ENCODE data around the gene MAML2.
"Not testable (repeated sequence)": the region's sequence is repeated elsewhere in the genome, so short reads cannot be mapped to it uniquely, and the experiment has no call there.

Gene MAML2

DNA sequence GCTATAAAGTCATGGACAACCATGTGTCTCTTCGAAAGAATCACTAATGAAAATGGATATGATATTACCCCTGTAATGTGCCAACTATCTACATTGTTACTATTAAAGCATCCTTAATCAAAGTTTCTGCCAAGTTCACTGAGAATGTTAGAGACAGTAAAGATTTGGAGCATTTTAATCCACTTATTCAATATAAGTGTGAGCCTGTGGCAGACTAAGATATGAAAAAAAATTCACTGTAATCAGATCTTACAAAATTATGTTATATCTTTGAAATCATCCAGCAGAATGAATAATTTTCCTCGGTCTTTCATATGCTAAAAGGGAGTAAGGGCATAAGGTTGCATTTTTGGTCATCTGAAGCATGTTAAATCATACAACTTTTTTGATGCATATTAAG lies 49.9 kb downstream of the MAML2 start:
- no peak for DNase-seq (ENCODE audit: low read depth, low spot score)

DNA sequence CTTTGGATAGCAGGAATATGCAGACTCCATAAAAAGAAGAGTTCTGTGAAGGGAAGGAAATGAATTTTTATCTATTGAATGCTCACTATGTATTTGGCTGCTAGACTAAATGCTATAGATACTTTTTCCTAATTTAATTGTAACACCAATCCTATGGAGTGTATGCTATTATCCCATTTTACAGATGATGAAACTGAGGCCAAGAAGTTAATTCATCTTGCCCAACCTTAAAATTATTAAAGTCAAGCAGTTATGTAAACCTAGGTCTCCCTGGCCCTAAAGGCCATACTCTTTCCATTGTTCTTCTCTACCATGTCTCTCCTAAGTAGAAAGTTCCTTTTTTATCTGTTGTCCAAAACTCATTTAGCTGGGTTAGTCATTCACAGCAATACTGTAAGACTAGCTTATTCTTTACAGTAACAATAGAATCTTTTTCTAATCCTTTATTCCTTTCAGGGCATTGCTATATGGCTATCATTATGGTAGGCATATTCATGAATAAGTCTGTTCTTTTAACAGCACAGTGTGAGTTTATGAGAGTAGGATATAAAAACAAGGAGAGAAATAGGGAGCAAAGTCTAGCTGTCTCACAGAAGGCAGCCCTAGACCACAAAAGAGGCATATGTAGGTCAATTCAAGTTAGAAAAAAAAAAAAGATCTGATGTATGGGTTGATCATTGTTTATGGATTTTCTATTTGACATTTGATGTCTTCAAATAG lies 50.5 kb downstream of the MAML2 start:
- no peak for DNase-seq (ENCODE audit: low read depth, low spot score)

DNA sequence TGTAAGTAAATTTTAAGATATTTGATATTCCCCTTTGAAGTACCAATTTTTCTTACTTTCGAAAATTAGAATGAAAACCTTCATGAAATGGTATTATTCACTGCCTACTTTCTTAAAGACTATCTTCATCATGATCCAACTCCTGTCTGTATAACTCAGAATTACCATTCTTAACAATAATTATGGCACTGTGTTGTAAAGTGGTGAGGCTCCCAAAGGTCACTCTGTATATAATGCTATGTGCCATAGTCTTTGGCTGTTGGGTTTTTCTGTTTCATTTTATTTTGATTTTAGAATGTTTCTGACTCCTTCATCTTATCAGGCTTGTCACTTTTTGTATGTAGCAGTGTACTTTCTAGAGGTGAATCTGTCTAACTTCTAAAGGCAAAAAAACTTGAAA lies 52.4 kb downstream of the MAML2 start:
- no peak for DNase-seq (ENCODE audit: low read depth, low spot score)

DNA sequence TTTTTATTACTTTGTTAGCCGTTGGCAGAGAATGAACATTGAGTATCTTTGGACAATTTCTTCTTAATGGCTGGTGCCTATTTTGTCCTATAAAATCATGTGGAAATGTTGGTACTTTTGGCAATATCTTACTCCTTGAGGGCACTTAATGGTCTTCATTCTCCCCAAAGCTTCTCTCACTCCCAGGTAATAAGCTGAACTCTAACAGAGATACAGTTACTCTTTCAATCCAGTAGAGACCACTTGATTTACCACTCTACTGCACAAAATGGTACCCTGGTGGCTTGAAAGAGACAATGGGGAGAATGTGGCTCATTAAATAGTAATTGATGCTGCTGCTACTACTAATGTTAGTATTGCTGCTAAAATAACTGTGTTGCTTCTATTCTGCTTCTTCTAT lies 53.0 kb downstream of the MAML2 start:
- DNase-seq (ENCODE audit: low read depth, low spot score): no peak

DNA sequence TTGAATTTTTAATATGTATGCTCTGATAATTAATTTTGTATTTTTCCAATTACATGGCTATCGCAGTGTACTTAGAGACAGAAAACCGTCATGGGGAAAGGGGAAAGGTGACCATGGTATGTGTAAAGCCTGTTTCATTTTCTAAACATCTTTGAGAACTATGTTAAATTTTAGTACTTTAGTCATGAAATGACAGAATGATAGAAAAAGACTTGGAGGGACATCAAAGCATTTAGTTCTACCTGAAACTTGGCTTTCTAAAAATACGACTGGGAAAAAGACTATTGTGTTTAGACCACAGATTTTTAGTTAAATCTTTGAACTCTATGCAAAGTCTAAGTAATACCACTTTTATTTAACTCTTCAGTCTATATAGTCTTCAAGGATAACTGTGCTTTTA lies 54.1 kb downstream of the MAML2 start:
- no peak for DNase-seq (ENCODE audit: low read depth, low spot score)

DNA sequence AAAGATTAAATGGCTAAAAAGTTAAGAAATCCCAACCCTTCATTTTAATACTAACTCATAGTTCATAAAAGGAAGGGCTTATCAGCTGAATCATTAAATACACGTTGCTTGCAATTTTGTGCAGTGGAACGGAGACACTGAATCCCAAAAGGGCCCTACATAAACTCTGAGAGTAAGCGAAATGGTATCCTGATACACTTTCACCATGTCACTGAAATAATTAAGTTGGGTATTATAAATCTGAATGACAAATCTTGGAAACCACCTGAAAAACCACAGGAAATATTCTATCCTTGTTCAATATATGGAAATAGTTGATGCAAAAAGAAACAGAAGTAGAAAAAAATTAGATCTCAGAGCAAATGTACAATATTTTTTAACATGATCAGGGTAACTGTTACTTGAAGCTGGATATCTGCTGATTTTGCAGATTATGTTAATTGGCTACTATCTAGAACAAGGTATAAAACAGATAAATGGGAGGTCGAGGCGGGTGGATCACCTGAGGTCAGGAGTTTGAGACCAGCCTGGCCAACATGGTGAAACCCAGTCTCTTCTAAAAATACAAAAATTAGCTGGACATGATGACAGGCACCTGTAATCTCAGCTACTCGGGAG lies 55.1 kb downstream of the MAML2 start:
- no peak for DNase-seq (ENCODE audit: low read depth, low spot score)

DNA sequence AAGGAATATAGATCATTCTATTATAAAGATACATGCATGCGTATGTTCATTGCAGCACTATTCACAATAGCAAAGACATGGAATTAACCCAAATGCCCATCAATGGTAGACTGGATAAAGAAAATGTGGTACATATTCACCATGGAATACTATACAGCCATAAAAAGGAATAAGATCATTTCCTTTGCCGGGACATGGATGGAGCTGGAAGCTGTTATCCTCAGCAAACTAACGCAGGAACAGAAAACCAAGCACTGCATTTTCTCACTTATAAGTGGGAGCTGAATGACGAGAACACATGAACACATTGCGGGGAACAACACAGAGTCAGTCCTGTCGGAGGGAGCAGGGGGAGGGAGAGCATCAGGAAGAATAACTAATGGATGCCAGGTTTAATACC lies 57.0 kb downstream of the MAML2 start:
- DNase-seq (ENCODE audit: low read depth, low spot score): not testable (repeated sequence)

DNA sequence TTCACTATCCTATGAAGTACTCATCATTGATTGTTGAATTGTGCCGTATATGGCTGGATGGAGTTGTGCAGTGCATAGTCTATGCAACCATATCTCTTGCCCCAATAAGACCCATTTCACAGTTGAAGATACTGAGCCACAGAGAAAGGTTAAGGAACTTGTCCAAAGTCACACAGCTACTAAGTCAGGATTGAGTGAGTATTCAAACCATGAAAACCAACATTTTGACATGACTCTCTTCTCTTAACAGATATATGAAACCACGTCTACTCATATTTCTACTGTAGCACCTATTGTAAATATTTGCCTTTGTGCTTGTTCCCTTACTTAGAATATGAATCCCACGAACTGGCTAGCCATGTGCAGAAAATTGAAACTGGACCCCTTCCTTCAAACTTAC lies 58.1 kb downstream of the MAML2 start:
- no peak for DNase-seq (ENCODE audit: low read depth, low spot score)

DNA sequence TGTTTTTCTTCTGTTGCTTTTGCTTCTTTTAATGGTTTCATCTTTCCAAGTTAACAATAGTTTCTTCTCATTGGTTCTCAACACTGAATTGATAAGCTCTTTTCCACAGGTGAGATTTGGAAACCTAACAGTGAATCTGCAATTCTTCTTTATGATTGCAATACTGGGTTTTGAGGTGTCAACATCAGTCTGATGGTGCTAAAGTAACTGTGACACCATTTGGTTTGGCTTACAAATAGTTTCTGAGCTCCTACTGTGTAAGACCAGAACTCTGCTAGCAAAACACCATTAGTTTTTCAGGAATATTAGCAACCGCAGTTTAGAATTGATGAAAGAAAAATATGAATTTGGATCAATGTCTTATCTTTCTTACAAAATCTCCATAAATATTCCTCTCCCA lies 58.6 kb downstream of the MAML2 start:
- no peak for DNase-seq (ENCODE audit: low read depth, low spot score)

DNA sequence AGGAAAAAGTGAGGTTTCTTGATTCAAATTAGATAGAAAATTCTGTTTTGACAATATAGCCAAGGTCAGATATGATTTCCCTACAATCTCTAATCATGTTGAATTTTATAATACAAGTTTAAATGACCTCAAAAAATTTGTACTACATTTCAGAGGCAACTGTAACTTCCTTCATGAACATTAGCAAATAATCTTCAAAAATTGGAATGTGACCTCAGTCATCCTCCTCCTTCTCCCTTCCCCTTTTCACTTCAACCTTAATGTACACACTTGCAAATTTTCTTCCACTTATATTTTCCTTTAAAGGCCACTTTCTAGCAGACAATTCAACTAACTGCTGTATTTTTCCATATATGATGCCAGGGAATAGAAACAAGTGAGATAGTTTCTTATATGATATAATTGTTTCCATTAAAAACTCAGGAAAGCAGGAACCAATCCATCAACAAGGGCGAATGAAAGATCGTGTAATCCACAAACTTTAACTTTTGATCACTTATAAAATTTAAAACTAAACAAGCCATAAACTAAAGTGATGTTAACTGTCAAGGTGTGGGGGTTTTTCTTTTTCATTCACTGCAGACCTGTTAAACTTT lies 60.3 kb downstream of the MAML2 start:
- DNase-seq (ENCODE audit: low read depth, low spot score): no peak

DNA sequence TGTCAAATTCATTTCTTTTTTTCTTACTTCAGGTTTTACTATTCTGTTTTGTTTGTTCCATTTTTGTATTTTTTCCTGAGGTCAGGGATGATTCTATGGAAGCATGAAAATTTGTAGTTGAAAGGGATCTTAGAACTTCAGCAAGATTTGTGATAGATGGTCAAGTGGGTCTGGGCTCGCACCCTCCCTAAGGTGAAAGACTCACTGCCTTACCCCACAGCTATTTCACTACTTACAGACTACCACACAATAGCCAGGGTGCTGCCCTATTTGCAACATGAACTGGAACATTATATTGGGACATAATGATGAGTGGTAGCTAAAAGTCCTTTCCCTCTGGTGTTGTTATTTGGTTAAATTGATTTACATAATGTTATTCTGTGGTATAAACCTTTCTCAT lies 62.6 kb downstream of the MAML2 start:
- DNase-seq (ENCODE audit: low read depth, low spot score): no peak

DNA sequence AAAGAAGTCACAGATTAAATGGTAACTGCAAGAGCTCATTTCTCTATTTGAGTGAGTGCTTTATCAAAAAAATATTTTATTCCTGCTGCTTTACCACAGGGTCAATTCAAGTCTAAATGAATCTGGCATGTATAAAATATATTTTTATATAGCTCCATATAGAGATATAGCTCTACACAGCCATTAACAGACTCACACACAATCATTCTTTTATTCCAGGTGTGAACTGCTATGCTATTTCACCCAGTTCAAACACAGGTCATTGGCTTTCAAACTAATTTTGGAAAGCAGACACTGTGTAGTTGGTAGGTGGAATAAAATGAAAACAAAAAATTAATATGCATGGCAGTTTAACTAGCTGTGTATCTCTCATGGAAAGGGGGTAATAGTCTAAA lies 63.1 kb downstream of the MAML2 start:
- DNase-seq (ENCODE audit: low read depth, low spot score): no peak

DNA sequence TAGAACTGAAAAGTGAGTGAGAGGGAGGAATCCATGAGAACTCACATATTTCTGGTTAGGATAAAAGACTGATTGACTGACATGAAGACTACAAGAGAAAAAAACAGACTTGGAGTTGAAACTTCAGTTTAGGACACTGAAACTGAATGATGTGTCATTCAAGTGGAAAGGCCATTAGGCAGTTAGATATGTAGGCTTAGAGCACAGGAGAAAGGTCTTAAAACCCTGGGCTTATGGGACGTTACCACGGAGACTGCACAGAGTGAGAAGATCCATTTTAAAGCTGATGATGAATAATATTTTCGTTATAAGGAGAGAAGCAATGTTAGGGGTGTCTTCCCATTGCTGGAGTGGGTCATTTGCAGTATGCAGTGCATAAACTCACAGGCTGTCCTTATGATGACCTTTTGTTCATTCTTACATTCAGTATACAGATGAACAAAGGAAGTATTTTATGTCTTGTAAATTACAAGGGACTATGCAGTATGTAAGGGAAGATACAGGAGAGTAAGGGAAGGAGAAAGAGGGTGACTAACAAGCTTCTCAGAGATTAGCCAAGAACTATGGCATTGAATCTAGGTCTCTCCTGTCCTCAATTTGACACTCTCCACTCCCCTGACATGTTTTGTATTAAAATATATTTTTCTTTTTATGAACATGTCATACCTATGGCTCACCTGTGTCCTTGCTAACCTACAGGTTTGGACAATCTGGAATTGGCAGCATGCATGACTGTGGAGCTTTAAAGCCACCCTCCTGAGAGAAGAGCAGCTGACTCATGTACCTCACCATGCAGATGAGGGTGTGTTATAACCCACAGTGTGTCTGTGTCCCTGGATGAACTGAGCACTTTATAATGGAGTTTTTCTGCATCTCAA lies 63.7 kb downstream of the MAML2 start:
- DNase-seq (ENCODE audit: low read depth, low spot score): peak; percentile 33

DNA sequence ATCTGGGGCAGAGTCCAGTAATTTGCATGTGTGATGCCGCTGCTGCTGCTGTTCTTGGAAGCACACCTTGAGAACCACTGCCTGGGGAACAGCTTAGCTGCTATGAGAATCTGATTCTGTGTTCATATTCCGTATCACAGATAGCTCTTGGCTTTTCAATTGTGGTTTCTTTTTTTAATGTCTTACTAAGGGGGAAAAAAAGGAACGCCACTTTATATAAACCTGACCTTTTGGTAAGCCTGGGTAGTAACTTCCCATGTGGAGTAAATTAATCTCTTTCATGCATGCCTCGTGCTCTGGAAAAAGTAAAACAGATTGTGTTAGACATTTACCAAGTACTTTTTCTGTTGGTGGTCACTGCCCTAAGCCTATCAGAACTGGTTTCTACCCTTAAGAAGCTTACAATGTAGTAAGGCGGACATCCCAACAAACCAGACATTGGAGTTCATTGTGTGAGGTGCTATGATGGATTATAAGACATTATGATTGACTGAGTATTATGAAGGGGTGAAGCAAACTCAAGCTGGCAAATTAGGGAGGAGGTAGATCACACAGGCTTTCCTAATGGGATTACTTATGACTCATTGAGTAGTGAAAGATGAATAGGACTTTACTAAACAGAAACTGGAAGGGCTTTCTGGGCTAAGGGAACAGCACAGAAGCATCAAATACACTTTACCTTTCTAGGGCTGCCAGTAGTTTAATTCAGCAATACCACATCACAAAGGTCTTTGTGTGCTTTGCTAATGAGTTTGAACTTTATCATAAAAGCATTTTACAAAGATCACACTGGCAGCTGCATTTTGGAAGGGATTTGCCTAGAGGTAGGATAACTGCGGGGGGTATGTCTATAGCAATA lies 64.7 kb downstream of the MAML2 start:
- DNase-seq (ENCODE audit: low read depth, low spot score): no peak

DNA sequence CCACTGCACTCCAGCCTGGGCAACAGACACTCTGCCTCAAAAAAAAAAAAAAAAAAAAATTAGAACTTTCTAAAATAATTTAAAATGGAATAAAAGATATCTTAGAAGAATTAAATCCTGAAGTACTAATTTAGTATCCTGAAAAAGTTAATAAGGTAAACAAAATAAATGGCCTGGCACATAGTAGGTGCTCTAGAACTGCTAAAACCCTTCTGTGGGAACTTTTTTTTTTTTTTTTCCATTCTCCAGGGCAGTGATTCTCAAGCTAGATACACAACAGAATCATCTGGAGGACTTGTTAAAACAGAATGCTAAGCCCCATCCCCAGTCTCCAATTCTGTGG lies 65.3 kb downstream of the MAML2 start:
- no peak for DNase-seq (ENCODE audit: low read depth, low spot score)

DNA sequence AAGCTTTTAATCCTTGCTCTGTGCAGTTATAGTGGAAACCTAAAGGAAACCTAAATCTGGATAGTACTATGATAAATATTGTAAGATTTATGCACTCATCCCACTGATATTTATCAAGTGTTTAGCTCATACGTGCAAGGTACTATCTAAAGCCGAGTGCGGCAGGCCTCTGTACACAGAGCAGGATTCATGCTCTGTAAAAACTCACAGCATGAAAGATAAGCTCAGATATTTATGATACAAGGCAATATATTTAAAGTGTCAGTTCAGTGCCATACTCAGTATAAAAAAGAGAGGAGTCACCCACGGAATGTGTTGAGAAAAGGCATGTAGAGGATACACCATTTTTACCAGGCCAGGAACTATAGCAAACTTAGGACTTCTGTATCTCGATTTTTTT lies 66.2 kb downstream of the MAML2 start:
- no peak for DNase-seq (ENCODE audit: low read depth, low spot score)

DNA sequence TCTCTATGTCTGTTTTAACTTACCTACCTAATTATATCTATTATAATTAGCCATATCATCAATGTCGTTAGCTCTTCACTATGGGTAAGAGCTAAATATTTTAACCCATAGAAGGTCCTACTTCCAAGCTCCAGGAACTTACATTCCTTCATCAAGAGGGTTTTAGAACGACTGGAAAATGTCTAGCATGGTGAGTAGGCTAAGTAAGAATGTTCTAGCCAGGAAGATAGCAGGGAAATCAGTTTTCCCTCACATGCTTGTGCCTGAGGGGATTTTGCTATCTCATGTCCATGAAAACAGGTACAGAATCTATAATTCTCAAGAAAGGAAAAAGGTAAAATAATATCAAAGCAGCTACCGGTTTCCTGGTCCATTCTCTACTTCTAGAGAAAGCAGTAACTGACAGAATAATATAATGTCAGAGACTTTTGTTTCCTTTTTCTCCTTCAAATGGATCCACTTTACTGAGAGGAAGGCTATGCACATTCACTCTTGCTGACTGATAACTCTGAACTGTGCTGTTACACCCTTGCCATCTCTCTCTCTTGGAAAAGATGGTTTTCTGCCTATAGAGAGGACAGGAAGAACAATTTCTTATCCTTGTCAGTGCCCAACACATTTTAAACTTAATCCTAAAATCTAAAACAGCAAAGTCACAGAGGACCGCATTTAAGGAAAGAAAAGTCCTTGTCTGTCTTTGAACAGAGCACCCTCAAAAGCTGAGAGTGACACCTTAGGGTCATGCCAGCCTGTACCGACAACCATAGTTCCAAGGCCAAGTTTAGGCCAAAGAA lies 67.0 kb downstream of the MAML2 start:
- no peak for DNase-seq (ENCODE audit: low read depth, low spot score)

DNA sequence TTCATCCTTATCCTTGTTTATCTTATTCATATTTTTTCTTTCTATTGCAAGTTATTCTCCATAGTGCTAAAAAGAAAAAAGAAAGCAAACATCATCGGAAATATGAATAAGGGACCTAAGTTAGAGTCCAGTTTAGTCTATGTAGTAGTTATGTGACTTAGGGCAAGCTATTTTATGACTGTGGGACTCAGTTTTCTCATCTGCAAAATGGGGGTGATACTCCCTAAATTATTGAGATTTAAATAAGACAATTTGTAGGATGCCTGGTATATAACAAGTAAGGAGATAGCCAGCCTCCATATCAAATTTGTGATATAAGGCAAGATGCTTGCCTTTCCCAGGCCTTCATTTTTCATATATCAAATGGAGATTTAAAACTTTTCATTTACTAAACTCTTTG lies 69.5 kb downstream of the MAML2 start:
- no peak for DNase-seq (ENCODE audit: low read depth, low spot score)

DNA sequence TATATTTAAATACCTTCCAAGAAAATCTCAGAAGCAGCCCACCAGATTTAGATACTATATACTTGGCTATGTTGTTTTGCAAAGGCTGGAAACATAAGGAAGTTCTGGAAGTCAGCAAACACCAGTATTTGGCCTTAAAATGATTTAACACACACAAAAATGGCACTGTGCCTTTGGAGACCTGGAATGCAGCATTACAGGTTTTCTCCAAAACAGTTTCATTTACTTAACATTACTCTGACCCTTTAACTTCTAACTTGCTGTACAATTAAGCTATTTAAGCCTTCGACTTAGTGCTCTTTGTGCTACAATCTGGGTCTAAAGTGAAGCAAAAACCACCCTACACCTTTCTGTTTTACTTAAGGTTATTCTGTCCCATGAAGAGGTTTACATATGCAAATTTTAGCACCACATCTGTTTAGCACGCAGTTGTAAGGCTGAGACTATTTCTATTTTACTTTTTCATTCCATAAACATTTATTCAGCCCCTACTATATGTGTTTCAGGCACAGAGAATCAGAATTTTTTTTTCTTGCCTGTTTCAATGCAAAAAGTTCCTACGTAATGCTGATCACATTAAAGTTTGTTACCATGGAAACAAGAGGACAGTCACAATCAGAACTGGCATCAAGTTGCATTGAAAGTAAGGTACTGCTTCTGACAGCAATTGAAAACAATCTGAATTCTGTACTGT lies 70.3 kb downstream of the MAML2 start:
- peak; percentile 49 for DNase-seq (ENCODE audit: low read depth, low spot score)

DNA sequence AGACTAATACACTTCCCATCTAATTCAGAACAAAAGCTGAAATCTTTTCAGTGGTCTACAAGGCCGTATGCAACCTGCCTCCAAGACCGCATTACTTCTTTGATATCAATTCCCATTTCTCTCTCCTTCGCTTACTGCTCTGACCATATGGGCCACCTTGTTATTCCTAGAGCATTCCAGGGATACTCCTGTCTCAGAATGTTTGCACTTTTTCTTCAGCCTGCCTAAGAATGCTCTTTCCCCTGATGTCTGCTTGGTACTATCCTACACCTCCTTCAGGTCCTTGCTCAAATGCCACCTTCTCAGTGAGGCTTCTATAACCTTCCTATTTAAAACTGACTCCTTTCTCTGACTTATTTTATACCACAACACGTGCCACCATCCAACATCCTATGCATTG lies 71.2 kb downstream of the MAML2 start:
- DNase-seq (ENCODE audit: low read depth, low spot score): no peak
